GM19397 (cell line): Measurements from ENCODE around the gene CCDC182.

ENCODE experiments used
- ATAC-seq: cut with Tn5 transposase; IDR thresholded peaks from one replicate; pipeline ENCODE4 v1.9.1; 2021; ENCODE audit warnings: mild to moderate bottlenecking, moderate library complexity; ENCODE audit not compliant: unreplicated experiment

CCDC182 gene

DNA sequence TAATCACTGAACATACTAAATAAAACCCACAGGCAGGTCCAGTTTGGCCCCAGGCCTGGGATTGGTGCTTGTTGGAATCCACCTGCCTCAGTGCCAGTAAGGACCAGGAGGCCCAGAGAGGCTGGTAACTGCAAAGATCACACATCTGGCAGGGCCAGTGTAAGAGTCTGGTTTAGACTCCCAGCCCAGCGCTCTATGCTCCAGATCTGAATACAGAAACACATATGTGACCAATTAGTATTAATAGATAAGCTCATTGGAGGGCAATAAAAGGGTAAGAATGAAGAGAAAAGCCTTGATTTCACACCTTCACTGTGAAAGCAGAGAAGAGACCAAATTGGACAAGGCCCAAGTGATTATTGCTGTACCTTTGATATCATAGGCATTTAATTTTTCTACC, 13.6 kb upstream of the CCDC182 start:
- ATAC-seq = no peak

DNA sequence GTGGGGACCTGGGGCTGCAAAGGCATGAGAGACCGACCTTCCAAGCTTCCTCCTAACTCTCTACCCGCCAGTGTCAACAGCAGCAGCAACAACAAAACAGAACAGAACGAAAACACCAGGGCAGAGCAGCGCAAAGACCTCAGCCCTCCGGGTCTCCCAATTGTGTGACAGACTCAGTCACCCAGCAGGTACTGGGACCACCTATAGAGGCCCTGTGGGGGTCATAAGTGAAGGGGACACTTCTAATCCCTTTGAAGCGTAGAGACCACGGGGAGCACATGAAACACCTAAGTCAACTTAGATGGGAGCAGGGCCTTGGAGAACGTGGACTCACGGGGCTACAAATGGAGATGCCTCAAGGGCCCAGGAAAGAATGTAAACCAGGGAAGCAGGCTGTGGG, 12.6 kb upstream of the CCDC182 start:
- ATAC-seq = no peak

DNA sequence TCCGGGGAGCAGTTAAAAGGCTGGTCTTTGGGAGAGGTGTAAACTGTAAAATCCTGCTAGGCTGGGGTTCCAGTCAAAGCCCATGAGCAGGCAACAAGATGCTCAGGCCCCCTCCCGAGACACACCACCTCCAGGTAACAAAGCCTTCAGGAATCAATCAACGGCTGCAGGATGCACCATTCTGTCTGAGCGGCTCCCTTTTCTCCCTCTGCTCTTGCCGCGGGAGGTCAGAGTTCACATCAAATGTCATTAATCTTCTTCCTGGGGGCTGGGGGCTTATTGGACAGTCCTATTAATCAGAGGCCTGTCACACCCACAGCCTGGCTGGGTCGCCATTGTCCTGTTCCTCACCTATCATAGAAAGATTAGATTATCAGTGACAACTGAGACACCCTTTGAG, 11.9 kb upstream of the CCDC182 start:
- ATAC-seq = no peak

DNA sequence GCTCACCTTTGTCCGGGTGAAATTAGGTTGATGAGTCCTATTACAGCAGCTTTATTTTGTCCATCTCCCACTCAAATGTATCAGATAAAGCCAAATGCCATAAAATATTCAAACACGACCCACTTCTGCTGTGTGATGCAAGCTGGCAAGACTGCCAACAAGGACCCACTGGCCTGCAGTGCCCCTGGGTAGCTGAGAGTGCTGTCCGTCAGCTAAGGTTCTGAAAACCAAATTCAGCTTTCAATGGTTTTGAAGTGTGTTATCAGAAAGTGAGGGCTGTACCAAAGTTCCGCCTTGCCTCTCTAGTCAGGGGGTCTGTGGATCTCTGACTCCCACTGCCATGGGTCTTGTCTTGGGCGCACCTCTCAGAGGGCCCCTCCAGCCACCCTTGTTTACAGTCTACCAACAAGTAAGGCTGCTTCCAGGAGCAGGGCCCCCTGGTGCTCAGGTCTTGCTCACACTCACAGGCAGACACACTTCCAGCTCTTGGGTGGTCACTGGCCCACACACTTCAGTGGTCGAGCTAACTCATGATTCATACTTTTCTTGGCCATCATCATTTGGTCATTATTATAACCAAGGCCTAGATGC, 10.5 kb upstream of the CCDC182 start:
- no peak for ATAC-seq

DNA sequence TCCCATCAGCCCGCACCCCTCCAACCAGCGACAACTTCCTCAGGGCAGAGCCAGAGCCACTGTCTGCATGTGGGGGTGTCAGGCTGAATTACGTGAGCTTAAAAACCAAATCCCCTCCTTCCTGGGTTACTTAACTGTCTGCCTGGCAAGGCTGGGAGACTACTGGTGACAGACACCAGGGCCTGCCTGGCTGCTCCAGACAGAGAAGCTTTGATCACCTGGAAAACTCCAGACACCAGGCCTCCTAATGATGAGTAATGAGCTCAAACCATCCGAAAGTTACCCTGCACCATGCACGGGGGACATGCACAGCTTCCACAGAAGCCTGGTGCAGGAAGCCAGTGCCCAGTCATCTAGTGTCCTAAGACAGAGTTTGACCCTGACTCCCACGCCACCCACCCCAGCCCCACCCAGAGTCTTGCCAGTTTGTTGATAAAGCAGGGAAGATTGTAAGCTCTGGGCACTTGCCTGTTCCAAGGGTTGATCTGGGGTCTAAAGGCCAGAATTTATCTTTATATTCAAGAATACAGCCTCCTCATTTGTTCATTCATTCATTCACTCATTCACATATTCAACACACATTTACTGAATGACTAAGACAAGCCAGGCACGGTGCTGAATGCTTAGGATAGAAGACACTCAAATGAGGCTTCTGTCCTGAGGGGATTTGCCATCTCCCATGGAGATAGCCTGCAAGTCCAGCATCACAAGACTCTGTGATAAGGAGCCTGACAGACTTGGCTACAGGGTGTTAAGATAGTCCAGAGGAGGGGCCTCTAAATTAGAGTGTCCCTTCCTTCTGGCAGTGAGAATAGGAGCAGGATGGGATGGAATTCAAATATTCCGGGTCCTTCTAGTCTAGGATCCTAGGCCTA, 7.2 kb upstream of the CCDC182 start:
- no peak for ATAC-seq

DNA sequence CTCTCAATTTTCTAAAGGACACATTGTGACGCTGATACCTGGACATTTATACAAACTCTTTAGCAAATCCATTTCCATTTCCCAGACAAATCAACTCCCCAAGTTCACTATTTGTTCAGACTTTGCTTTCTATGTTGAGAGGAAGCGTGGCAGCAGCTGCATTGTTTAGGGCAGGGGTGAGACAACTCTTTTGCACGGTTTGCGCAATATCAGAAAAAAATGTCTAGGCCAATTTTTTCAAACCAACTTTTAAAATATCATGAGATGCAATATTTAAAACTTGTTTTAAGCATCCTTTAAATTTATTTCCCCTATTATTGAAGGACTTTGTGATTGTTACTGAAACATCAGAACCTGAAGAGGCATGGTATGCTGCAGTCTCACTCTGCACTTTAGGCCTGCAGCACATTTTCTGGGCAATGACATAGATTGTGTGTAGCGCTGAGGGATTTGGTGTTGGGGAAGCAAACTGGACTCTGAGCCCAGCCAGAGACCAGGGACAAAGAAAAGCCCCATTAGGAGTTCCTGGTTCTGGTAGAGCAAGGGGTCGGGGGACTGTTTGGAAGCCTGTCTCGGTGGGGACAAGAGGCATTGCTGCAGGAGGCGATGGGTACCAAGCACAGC, 6.4 kb upstream of the CCDC182 start:
- ATAC-seq = no peak

DNA sequence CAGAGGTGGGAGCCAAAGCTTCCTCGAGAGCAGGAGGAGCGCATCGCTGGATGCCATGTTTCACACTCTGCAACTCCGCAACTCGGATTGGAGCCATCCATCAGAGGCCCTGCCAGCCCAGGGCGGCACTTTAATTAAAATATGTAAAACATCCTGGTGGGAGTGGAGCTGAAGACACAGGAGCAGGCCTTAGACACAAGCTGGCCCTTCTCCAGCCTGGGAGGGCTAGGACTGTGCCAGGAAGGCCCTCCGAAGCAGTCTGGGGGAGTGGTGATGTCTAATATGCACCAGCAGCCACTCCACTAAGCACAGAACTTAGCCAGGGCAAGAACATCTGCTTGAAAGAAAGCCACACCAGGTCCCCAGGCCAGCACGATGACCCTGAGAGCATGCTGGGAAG, 5.8 kb upstream of the CCDC182 start:
- no peak for ATAC-seq

DNA sequence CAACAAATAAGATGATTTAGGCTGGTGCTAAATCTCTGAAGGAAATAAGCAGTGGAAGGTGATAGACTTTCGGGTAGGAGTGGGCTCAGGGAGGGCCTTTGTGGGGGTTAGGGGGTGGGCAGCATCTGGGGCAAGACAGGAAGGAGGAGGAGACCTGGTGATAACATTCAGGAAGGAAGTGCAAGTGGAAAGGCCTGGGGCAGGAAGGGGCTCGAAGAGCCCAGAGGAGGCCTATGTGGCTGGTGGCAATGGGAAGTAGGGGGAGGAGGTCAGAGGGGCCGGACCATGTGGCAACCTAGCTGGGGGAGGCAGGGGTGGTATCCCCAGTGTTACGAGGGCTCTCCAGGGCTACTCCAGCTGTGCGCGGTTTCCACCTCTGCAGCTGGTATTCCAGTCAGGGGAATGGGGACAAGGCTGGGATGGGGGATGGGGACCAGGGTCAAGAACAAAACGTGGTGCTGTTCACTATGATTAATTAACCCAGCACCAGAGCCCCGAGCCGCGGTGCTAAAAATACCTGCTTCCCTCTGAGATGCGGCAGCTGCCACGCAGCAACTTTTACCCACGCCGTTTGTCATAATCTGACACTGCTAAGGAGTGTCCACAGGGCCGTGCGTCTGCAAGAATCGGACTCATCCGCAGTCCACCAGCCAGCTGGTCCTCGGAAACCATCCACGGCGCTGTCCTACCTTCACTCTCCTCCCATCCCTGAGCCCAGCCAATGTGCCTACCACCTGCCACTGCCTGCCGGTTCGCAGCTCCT, 5.2 kb upstream of the CCDC182 start:
- ATAC-seq = no peak

DNA sequence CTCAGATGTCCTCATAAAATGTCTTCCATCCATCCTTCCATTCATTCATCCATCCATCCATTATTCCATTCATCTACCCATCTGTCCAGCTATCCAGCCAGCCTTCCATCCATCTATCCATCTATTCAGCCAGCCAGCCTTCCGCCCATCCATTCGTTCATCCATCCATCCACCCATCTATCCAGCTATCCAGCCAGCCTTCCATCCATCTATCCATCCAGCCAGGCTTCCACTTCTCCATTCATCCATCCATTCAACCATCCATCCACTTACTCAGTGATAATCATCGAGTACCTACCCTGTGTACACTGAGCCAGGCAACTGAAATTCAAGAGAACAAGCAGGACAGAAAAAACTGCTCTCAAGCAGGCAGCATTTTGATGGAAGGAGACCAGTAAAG, 4.6 kb upstream of the CCDC182 start:
- ATAC-seq = no peak

DNA sequence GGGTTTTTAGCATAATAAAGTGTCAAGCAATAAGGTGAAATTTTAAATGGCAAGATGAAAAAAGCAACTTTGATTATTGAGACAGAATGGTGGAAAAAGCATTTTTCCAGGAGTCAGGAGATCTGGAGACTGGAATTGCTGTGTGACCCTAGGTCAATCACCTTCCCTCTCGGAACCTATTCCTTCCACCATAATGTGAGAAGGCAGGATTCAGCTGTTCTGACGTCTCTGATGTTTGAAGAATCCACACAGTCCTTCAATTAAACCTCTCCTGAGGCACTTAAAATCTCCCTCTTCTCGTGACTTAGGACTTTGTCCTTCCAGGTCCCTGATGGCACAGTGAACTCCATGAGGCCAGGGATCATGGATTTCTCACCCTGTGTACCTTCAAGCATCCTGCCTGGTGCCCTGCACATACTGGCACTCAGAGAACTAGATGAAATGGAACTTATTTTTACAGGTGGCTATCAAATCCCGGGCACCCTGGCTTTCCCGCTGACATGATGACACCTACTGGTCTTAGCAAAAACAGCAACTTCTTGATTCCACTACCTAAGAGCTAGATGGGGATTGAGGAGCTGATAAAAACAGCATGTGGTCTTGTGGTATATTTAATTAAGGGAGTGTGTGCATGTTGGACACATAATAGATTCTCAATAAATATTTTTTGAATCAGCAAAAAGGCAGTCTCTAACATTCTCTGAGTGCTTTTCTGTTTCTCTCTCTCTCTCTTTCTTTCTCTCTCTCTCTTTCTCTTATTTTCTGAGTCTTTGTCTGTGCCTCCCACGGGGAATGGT, 2.3 kb upstream of the CCDC182 start:
- ATAC-seq = no peak

DNA sequence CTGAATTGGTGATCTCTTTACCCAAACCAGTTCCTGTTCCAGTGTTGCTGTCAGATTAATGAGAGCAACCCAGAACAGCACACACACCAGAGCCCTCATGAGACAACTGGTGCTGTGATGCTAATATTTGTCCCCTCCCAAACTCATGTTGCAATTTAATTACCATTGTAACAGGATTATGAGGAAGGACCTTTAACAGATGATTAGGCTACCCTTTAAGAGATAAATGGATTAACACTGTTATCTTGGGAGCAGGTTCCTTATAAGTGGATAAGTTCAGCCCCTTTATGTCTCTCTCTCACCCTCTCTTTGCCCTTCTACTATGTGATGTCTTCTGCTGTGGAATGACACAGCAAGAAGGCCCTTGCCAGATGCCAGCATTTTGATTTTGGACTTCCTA, 1.1 kb upstream of the CCDC182 start:
- ATAC-seq = no peak

DNA sequence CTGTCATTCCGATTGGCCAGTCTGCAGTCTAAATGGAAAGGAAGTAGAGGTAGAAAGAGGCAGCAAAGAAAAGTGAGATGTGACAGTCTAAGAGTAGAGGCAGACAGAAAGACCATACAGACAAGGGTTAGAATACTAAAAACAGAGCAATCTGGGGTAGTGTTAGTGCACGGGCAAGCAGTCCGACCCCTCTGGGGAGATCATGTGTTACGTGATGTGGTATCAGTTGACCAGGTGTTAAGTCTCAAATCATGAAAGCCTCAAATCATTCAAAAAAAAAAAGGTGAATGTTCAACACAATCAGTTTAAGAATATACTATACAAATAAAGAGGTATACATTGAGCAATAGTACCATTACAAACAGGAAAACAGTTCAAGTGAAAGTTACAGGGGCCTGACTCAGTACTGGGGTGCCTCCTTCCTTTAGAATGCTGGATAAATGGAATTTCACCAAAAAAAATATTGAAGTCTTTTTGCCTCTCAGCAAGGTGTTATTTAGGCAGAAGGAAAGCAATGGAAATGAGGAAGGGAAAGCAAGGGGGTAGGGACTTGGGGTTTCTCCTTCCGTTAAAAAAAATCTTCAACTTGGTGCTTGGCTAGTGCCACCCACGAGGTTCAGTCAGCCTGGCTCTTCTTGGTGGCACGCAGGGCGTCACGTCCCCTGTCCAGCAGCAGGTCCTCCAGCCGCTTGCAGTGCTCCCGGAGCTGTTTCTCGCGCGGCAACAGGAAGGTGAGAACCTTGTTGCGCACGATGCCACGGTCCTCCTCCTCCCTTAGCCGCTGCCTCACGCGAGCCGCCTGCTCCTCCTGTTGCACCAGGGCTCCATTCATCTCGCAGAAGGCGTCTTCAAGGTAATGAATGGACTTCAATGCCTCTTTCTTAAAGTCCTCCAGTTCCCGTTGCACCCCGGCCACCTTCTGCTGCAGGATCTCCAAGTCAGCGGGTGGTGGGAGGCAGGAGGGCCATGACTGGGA, 616 bp downstream of the CCDC182 start:
- ATAC-seq = no peak

DNA sequence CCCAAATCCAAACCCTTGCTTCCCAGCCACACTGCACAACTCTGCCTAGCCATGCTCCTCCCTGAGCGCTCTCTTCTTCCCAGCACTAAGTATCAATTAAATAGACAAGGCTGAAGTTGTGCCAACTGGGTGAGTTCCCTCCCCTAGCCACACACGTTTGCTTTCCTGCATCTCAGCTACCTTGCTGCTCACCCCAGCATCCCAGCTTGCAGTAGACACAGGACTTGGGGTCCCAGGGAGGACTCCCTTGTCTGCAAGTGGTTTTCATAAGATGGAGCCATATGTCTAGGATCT, 4.9 kb downstream of the CCDC182 start:
- no peak for ATAC-seq

DNA sequence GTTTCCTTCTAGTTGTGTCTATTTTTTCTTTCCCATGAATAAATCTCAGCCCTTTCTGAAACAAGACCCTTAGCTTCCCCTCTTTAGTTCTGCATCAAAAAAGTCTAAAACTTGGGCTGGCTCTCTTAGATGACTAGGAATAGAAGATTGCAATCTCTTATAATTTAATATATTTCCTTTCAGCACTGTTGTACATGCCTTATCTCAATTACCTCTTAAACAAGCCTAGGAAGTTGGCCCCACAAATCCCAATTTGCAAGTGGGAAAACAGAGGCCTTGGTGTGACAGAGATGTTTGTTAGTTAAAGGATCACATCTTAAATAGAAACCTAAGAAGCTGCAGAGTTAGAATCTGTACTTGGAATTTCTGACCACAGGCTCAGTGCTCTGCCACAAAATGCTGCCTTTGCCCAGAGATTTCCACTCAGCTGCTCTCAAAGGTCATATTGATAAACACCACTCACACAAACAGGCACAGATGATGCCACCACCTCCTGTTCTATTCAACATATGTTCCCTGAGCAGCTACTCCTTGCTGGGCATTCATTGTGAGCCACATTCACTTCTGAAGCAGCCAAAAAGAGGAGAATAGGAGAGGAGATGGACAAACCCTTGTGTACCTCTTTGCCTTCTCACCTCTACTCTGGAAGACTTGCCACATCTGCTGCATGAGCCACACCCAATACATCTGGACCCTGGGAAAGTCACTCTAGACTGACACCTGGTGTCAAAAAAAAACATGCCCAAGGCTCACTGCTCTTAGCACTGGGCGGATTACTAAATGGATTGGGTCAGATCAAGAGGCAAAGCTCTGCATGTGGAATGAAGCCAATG, 5.5 kb downstream of the CCDC182 start:
- no peak for ATAC-seq

DNA sequence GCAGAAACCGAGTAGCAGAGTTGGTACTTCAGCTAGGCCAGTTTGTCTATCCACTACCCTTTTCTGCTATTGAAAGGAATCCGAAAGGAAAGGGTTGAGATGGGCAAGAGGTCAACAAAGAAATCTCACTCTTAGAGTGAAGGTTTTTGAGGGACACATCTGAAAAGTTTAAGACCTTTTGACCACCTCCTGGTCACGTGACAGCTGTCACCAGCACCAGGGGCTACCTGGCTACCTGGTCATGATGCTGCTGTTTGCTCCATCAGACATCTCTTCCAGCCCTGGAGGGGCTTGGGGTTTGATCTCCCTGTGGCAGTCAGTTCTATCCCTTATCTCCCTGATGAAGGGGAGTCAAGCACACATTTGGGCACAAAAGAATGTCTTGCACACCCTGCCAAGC, 7.6 kb downstream of the CCDC182 start:
- no peak for ATAC-seq

DNA sequence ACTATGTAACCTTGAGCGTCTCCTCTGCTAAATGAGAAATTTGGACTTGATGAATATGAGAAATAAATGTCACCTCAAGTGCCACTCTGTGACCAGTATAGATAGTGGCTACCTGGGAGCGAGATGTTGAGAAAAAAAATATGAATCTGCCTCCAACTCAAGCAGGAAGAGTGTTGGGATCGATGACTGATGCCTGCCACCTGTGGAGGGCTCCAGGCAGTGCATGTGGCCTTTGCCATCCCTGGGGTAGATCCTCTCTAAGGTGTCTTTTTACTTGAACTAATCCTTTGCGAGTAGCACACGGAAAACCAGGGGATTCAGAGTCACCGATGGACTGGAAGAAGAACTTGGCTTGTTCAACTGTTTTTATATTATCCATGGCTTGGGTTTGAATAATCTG, 9.4 kb downstream of the CCDC182 start:
- no peak for ATAC-seq

DNA sequence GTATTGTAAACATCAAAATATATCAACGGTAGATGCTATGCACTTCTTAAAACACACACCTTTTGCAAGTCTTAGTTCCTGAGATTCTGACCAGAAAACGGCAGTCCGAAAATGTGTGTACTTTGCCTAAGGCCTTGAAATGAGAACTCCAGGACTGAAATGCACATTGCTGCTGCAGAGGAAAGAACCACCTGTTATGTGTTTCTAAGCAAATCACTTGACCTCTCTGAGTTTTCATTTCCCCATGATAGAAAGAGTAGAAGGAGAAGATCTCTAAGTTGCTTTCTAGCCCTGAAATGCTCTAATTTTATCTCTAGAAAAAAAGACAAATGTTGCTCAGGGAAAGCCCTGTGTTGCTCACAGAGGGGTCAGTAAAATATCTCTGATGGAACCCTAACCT, 9.9 kb downstream of the CCDC182 start:
- ATAC-seq = no peak

DNA sequence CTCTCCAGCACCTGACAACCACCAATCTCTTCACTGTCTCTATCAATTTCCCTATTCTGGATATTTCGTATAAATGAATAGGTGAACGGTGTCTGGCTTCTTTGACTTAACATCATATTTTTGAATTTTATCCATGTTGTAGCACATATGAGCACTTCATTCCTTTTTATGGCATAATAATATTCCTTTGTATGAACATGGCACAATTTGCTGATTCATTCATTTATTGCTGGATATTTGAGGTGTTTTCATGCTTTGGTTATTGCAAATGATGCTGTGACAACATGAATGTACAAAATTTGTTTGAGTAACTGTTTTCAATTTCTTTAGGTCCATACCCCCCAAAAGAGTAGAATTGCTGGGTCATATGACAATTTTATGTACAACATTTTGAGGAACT, 12.0 kb downstream of the CCDC182 start:
- ATAC-seq = no peak

DNA sequence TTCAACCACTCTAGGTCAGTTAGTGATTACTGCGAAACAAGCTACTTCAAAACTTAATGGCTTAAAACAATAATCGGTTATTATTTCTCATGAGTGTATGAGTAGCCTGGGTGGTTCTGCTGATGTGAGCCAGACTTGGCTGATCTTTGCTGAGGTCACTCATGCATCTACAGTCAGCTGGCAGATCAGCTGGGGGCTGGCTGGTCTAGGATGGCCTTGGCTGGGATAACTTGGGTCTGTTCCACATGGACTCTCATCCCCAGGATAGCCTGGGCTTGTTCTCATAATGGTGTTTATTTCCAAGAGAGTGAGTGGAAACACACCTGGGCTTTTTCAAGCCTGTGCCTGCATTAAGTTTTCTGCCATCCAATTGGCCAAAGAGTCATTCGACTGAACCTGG, 13.0 kb downstream of the CCDC182 start:
- no peak for ATAC-seq
